Cortex of kidney (tissue), 1 donor: ENCODE measurements around the gene APOC4.
"Not testable (repeated sequence)": the region's sequence is repeated elsewhere in the genome, so short reads cannot be mapped to it uniquely, and the experiment has no call there.

Experiments used
- DNase-seq: peaks from one replicate; lab custom pipeline; 2025; lab: John Stamatoyannopoulos, UW

Gene APOC4

DNA sequence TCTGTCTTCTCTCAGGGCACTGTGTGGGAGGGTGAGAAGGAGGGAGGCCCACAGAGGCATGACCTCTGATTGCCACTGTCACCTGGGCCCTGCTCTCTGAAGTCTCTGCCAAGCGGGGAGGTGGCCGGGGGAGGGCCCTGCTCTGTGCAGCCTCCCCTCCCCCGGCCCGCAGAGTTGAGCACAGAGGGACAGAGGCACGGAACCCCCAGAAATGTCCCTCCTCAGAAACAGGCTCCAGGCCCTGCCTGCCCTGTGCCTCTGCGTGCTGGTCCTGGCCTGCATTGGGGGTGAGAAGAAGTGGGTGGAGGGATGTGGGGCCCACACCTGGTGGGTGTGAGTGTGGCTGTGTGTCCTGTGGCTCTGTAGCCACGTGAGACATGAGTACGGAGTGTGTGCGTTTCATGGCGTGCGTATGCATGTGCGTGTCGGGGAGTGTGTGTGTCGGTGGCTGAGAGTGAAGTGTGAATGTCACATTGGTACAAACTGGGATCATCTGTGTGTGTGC, at the start of gene APOC4:
Gene APOC4 (plus strand): TSS at position 171 of the 505 bp plus-strand sequence. CDS start 41 bp downstream, at position 212.
- no peak for DNase-seq

- no peak for DNase-seq
Observed at GRCh38 chr19:44892932-44893331, 49.1 kb upstream of the APOC4 start.

- no peak for DNase-seq
Observed at GRCh38 chr19:44893332-44894051, 48.5 kb upstream of the APOC4 start.

GRCh38 chr19:44894052-44894400, 48.0 kb upstream of the APOC4 start:
- no peak for DNase-seq

- no peak for DNase-seq
Observed at GRCh38 chr19:44894946-44895345, 47.1 kb upstream of the APOC4 start.

- no peak for DNase-seq
Observed at GRCh38 chr19:44897835-44898234, 44.2 kb upstream of the APOC4 start.

DNA sequence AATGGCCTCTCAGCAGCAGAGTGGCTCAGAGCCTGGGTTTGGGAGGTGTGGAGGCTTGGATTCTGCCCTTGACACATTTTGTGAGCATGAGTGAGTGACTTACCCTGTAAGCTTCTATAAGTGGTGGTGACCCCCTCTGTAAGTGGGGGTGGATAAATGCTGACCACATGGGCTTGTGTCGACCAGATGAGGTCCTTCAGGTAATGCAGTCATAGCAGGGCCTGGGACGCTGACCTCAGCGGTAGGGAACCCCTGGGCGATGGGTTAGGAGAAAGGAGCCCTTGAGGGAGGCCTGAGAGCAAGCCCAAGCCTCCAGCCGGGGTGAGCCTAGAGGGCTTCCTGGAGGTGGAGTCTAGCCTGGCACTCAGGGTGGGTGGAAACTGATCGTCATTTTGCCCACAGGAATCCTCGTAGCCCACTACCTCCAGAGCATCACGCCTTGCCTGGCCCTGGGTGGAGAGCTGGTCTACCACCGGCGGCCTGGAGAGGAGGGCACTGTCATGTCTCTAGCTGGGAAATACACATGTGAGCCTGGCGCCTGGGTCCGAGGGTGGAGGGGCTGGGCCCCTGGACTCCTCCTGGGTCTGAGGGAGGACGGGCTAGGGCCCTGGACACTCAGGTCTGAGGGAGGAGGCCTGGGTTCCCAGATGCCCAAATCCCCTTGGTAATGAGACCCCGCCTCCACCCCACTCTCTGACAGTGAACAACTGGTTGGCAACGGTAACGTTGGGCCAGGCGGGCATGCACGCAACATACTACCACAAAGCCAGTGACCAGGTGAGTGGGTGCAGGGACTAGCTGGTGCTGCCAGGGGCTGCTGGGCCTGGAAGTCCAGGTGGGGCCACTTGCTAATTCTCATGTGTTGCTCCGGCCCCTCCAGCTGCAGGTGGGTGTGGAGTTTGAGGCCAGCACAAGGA, 41.5 kb upstream of the APOC4 start:
- no peak for DNase-seq

DNA sequence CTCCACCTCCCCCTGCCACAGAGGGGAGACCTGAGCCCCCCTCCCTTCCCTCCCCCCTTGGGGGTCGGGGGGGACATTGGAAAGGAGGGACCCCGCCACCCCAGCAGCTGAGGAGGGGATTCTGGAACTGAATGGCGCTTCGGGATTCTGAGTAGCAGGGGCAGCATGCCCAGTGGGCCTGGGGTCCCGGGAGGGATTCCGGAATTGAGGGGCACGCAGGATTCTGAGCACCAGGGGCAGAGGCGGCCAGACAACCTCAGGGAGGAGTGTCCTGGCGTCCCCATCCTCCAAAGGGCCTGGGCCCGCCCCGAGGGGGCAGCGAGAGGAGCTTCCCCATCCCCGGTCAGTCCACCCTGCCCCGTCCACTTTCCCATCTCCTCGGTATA, 38.8 kb upstream of the APOC4 start:
- no peak for DNase-seq

DNA sequence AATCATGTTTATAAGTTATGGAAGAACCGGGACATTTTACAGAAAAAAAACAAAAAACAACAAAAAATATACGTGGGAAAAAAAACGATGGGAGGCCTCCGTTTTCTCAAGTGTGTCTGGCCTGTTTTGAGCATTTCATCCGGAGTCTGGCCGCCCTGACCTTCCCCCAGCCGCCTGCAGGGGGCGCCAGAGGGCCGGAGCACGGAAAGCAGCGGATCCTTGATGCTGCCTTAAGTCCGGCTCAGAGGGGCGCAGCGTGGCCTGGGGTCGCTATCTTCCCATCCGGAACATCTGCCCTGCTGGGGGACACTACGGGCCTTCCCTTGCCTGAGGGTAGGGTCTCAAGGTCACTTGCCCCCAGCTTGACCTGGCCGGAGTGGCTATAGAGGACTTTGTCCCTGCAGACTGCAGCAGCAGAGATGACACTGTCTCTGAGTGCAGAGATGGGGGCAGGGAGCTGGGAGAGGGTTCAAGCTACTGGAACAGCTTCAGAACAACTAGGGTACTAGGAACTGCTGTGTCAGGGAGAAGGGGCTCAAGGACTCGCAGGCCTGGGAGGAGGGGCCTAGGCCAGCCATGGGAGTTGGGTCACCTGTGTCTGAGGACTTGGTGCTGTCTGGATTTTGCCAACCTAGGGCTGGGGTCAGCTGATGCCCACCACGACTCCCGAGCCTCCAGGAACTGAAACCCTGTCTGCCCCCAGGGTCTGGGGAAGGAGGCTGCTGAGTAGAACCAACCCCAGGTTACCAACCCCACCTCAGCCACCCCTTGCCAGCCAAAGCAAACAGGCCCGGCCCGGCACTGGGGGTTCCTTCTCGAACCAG, 38.2 kb upstream of the APOC4 start:
- no peak for DNase-seq

GRCh38 chr19:44904426-44904994, 37.5 kb upstream of the APOC4 start:
- no peak for DNase-seq

DNA sequence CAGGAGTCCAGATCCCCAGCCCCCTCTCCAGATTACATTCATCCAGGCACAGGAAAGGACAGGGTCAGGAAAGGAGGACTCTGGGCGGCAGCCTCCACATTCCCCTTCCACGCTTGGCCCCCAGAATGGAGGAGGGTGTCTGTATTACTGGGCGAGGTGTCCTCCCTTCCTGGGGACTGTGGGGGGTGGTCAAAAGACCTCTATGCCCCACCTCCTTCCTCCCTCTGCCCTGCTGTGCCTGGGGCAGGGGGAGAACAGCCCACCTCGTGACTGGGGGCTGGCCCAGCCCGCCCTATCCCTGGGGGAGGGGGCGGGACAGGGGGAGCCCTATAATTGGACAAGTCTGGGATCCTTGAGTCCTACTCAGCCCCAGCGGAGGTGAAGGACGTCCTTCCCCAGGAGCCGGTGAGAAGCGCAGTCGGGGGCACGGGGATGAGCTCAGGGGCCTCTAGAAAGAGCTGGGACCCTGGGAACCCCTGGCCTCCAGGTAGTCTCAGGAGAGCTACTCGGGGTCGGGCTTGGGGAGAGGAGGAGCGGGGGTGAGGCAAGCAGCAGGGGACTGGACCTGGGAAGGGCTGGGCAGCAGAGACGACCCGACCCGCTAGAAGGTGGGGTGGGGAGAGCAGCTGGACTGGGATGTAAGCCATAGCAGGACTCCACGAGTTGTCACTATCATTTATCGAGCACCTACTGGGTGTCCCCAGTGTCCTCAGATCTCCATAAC, 36.4 kb upstream of the APOC4 start, which contains the start of gene APOE:
Gene APOE (plus strand): TSS at position 360 of the 724 bp plus-strand sequence. CDS start 829 bp downstream, outside the sequence.
- no peak for DNase-seq

DNA sequence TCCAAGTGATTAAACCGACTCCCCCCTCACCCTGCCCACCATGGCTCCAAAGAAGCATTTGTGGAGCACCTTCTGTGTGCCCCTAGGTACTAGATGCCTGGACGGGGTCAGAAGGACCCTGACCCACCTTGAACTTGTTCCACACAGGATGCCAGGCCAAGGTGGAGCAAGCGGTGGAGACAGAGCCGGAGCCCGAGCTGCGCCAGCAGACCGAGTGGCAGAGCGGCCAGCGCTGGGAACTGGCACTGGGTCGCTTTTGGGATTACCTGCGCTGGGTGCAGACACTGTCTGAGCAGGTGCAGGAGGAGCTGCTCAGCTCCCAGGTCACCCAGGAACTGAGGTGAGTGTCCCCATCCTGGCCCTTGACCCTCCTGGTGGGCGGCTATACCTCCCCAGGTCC, 34.4 kb upstream of the APOC4 start:
- DNase-seq = no peak

GRCh38 chr19:44908074-44908835, 33.8 kb upstream of the APOC4 start:
- no peak for DNase-seq

DNA sequence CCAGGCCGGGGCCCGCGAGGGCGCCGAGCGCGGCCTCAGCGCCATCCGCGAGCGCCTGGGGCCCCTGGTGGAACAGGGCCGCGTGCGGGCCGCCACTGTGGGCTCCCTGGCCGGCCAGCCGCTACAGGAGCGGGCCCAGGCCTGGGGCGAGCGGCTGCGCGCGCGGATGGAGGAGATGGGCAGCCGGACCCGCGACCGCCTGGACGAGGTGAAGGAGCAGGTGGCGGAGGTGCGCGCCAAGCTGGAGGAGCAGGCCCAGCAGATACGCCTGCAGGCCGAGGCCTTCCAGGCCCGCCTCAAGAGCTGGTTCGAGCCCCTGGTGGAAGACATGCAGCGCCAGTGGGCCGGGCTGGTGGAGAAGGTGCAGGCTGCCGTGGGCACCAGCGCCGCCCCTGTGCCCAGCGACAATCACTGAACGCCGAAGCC, 33.2 kb upstream of the APOC4 start:
- DNase-seq = no peak

DNA sequence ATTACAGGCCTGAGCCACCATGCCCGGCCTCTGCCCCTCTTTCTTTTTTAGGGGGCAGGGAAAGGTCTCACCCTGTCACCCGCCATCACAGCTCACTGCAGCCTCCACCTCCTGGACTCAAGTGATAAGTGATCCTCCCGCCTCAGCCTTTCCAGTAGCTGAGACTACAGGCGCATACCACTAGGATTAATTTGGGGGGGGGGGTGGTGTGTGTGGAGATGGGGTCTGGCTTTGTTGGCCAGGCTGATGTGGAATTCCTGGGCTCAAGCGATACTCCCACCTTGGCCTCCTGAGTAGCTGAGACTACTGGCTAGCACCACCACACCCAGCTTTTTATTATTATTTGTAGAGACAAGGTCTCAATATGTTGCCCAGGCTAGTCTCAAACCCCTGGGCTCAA, 32.3 kb upstream of the APOC4 start:
- DNase-seq = no peak

DNA sequence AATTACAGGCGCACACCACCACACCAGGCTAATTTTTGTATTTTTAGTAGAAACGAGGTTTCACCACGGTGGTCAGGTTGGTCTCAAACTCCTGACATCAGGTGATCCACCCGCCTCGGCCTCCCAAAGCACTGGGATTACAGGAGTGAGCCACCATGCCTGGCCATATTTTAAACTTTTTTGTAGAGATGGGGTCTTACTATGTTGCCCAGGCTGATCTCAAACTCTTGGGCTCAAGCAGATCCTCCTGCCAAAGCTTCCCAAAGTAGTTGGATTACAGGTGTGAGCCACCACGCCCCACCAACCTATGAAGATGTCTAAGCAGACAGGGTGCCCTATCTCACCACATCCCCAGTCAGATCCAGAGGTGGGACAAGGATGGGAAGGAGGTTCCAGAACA, 30.1 kb upstream of the APOC4 start:
- DNase-seq = not testable (repeated sequence)

- no peak for DNase-seq
Observed at GRCh38 chr19:44912854-44913253, 29.2 kb upstream of the APOC4 start.

GRCh38 chr19:44913512-44914432, 28.3 kb upstream of the APOC4 start:
- not testable (repeated sequence) for DNase-seq
